ENCODE measurements around the gene C2CD3.
"Not testable (repeated sequence)": the region's sequence is repeated elsewhere in the genome, so short reads cannot be mapped to it uniquely, and the experiment has no call there.

C2CD3 gene

GRCh38 chr11:74120260-74121035 is 50.4 kb downstream of the C2CD3 start:
- DNase-seq: not testable (repeated sequence)

GRCh38 chr11:74116719-74117118 is 54.1 kb downstream of the C2CD3 start:
- DNase-seq: no peak

GRCh38 chr11:74112877-74113276 is 57.9 kb downstream of the C2CD3 start:
- no peak for DNase-seq

- DNase-seq: no peak
Observed at GRCh38 chr11:74106124-74106523, 64.7 kb downstream of the C2CD3 start.

- peak; percentile 39 for DNase-seq
Observed at GRCh38 chr11:74102321-74102720, 68.5 kb downstream of the C2CD3 start.

GRCh38 chr11:74100735-74101134 is 70.1 kb downstream of the C2CD3 start:
- no peak for DNase-seq

- DNase-seq: no peak
Observed at GRCh38 chr11:74100231-74100630, 70.6 kb downstream of the C2CD3 start.

DNA sequence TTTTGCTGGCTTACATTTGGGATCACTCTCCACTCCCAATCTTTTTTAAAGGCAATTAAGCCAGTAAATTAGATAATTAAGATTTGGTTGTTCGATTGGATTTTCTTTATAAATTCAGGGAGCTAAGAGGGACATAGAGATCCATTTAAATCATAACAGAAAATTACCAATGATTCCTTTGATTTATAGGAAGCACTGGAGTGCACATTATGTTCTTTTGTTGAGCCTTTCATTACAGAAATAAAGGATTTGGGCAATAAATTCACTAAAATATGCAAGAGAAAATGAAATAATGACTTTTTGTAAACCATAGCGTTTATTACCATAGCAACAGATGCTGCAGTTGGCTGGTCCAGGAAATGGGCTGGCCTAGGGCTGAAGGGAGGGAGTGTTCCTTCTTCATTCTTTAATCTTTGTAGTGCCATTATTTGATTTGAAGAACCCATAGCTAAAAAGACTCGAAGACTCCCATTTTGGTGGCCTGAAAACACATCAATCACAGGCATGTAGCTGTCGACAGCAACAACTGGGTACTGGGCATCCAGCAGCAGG is 73.0 kb downstream of the C2CD3 start:
- DNase-seq: no peak

DNA sequence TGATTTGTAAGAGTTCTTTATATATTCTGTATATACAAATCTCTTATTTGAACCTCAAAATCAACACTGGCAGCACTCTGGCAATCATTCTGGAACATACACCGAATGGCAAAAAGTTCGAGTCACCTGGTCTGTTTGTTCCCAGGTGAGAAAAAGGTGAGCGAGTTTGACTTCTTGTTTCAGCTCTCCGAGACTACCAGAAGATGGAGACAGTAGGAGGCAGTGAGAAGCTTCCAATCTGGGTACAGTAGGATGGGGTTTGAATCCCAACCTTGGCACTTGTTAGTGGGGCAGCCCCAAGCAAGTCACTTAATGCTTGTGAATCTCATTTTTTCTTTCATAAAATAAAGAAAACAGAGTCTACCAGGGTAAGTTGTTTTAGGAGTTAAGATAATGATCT is 76.4 kb downstream of the C2CD3 start:
- DNase-seq: no peak

DNA sequence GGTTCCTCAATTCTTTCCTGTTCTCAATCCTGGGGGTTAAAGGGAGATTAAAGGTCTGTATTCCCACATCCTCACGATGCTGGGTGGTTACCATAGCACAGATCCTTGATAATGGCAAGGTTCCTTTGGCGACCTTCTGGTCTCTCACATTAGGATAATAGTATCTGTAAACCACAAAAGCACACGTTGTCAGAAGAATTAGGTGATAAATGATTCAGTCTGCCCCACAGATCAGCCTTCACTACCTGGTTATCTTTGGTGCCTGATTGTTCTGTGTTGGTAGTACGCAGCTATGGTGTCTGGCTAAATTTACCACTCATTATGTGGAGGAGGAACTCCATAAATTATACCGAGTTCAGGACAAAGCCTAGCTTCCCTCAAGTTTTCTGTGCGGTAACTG is 78.4 kb downstream of the C2CD3 start:
- DNase-seq: no peak

- DNase-seq: no peak
Observed at GRCh38 chr11:74091549-74091948, 79.3 kb downstream of the C2CD3 start.

GRCh38 chr11:74090701-74091100 is 80.1 kb downstream of the C2CD3 start:
- no peak for DNase-seq

DNA sequence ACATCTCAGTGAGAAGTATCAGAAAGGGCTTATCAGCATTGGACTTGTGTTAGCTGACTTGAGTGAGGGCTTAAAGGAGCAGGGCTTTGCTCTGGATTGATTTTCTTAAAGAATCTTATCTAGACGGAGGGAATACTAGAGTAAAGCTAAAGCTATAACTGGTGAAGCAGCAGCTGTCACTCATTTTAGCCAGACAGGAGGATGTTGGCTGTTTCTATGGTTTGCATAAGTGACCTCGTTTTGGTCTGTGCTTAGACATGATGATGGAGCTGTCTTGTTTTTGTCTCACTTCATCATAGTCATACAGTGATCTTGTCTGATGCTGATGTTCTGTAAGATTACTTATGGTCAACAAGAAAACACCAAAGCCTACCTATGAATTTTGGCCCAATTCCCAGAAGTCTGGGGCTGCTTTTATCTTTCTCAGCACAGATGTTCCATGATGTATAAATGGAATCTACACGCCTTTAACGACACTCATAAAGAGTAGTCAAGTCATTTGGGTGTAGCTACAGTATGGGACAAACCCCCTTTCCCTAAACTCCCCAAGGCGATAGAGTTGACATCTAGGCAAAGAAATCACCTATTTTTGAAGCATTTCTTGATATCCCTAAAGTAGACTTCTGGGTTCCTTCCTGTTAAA is 84.4 kb downstream of the C2CD3 start:
- no peak for DNase-seq

- DNase-seq: peak; percentile 65
Observed at GRCh38 chr11:74085542-74085892, 85.3 kb downstream of the C2CD3 start.

GRCh38 chr11:74084796-74085541 is 85.8 kb downstream of the C2CD3 start:
- peak; percentile 42 for DNase-seq

GRCh38 chr11:74083927-74084326 is 86.9 kb downstream of the C2CD3 start:
- DNase-seq: not testable (repeated sequence)

- DNase-seq: no peak
Observed at GRCh38 chr11:74081428-74081827, 89.4 kb downstream of the C2CD3 start.

DNA sequence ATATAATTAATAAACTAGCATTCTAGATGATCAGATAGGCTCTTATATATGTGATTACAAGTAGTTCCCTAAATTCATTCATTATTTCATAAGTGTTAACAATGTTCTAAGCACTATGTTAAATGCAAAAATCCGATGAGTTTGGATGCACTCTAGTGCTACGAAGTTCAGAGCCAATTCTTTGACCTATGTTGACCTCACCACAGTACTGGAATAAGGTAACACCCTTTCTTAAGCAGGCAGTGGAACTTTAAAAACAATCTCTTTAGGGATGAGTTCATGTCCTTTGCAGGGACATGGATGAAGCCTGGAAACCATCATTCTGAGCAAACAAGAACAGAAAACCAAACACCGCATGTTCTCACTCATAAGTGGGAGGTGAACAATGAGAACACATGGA is 93.6 kb downstream of the C2CD3 start:
- no peak for DNase-seq

GRCh38 chr11:74072721-74073120 is 98.1 kb downstream of the C2CD3 start:
- DNase-seq: no peak

GRCh38 chr11:74072286-74072685 is 98.5 kb downstream of the C2CD3 start:
- DNase-seq: no peak

GRCh38 chr11:74070723-74071492 is 99.9 kb downstream of the C2CD3 start:
- no peak for DNase-seq

DNA sequence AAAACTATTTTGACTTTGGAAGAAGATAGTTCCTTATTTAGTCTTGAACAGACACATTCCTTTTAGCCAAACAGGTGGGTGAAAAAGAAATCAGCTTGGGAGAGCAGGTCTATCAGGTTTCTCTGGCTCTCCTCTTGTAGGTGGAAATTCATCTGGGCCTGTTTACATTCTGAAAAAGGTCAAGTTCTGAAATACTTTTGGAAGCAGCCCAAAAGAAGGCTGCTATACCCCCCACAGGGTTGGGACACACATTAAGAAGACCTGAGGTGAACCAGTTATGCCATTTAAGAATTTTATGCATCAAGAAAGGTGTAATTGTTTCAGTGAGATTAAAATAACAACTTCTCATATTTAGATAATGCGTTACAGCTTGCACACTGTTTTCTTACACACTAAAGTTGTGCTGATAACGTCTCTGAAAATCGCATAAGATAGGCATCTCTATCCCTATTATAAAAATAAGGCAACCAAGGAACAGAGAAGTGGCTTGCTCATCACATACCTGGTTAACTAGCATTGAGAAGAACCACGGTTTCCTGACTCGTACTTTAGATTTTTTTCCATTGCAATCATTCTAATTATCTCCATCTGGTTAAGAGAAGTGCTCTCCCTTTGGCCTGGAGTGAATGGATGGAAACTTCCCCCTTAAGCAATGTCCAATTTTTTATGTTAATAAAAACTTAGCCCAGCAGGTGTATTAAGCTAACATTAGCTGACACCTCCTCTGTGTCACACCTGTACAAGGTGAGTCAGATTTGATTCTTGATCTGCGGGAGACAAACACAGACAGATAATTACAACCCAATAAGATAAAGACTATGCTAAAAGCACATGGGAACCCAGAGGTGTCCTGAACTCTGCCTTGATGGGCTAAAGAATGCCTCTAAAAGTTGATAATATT is 101.4 kb downstream of the C2CD3 start:
- no peak for DNase-seq
